Loucy (cell line): ENCODE measurements around the gene ABHD18.
"Not testable (repeated sequence)": the region's sequence is repeated elsewhere in the genome, so short reads cannot be mapped to it uniquely, and the experiment has no call there.

Source experiments
- H2AFZ ChIP-seq: fragments of 200-600 bp; sonication (generic); 2 replicates; pipeline ENCODE4 v1.6.0; 2016; ENCODE audit warnings: antibody characterized with exemption, mild to moderate bottlenecking, low read length, moderate library complexity
- H3F3A ChIP-seq: fragments of 200-600 bp; 2 replicates; pipeline ENCODE4 v1.6.0; 2016; ENCODE audit warnings: antibody characterized with exemption, low read depth, mild to moderate bottlenecking
- H3K27me3 ChIP-seq: fragments of 200-600 bp; sonication (generic); 2 replicates; pipeline ENCODE4 v1.6.1; 2014; ENCODE audit warnings: low read length, mild to moderate bottlenecking; ENCODE audit not compliant: insufficient read depth, poor library complexity, severe bottlenecking
- H3K36me3 ChIP-seq: fragments of 200-600 bp; sonication (generic); 2 replicates; pipeline ENCODE4 v1.6.1; 2016; ENCODE audit warnings: low read length; ENCODE audit not compliant: insufficient read depth
- H3K4me1 ChIP-seq: fragments of 200-600 bp; sonication (generic); 2 replicates; pipeline ENCODE4 v1.5.1; 2014; ENCODE audit warnings: low read length, mild to moderate bottlenecking; ENCODE audit not compliant: insufficient read depth, poor library complexity, severe bottlenecking
- H3K4me2 ChIP-seq: fragments of 200-600 bp; sonication (generic); 2 replicates; pipeline ENCODE4 v1.6.0; 2014; ENCODE audit warnings: antibody characterized with exemption, low read length, low read depth, mild to moderate bottlenecking; ENCODE audit not compliant: poor library complexity, severe bottlenecking
- H3K4me3 ChIP-seq: fragments of 200-600 bp; sonication (generic); 2 replicates; pipeline ENCODE4 v1.5.1; 2014; ENCODE audit warnings: low read length, mild to moderate bottlenecking, mixed read lengths; ENCODE audit not compliant: poor library complexity, severe bottlenecking
- H3K79me2 ChIP-seq: fragments of 200-600 bp; sonication (generic); 2 replicates; pipeline ENCODE4 v1.6.1; 2014; ENCODE audit warnings: low read length; ENCODE audit not compliant: insufficient read depth
- H3K9ac ChIP-seq: fragments of 200-600 bp; sonication (generic); 2 replicates; pipeline ENCODE4 v1.6.0; 2014; ENCODE audit warnings: mild to moderate bottlenecking, low read depth, low read length, moderate library complexity; ENCODE audit not compliant: poor library complexity, severe bottlenecking
- H3K9me2 ChIP-seq: fragments of 200-600 bp; sonication (generic); replicated peaks from 2 replicates; pipeline ENCODE4 v1.6.1; 2016; ENCODE audit warnings: low read depth, low read length, mixed read lengths
- H3K9me3 ChIP-seq: fragments of 200-600 bp; sonication (generic); 2 replicates; pipeline ENCODE4 v1.6.1; 2014; ENCODE audit warnings: mild to moderate bottlenecking, antibody characterized with exemption, low read length, low read depth; ENCODE audit not compliant: insufficient read depth
- H4K20me1 ChIP-seq: fragments of 200-600 bp; sonication (generic); 2 replicates; pipeline ENCODE4 v1.6.0; 2014; ENCODE audit warnings: antibody characterized with exemption, low read length, mild to moderate bottlenecking; ENCODE audit not compliant: insufficient read depth, poor library complexity, severe bottlenecking
- CTCF ChIP-seq: fragments of 200-600 bp; sonication (generic); conservative IDR thresholded peaks from 2 replicates; pipeline ENCODE4 v1.5.1; 2014; ENCODE audit warnings: mild to moderate bottlenecking, antibody characterized with exemption, low read length
- EZH2phosphoT487 ChIP-seq: fragments of 200-600 bp; IDR thresholded peaks from 2 replicates; pipeline ENCODE4 v1.6.1; 2018; ENCODE audit warnings: antibody characterized with exemption, mild to moderate bottlenecking, moderate library complexity, borderline replicate concordance

ABHD18 gene

GRCh38 chr4:127965803-127966175 is 583 bp downstream of the ABHD18 start:
- peak overlapping the region; percentile 82 for H3K4me2 ChIP-seq
- H3K4me3 ChIP-seq = peak overlapping the region; percentile 96
- H3K36me3 ChIP-seq = no peaks in the 10 kb centered on the region
- H3K4me1 ChIP-seq = peaks cover 22% of the 10 kb centered on the region
- H3K9me3 ChIP-seq = no peaks in the 10 kb centered on the region
- no peaks in the 10 kb centered on the region for H3K9me2 ChIP-seq
- H3K79me2 ChIP-seq = peaks cover 82% of the 10 kb centered on the region
- peaks cover 34% of the 10 kb centered on the region for H4K20me1 ChIP-seq
- H3K9ac ChIP-seq = peak overlapping the region; percentile 83
- no peaks in the 10 kb centered on the region for H3K27me3 ChIP-seq
- H3F3A ChIP-seq = no peaks in the 10 kb centered on the region
- TF ChIP-seq CTCF (no peak), EZH2phosphoT487 (no peak)
- H2AFZ ChIP-seq = peak overlapping the region; percentile 90

GRCh38 chr4:127967141-127967775 is 2.1 kb downstream of the ABHD18 start:
- Histone ChIP-seq H3F3A (no peaks in the 10 kb centered on the region), H3K36me3 (no peaks in the 10 kb centered on the region), H3K9me2 (no peaks in the 10 kb centered on the region), H2AFZ (no peak overlapping the region), H3K4me1 (peaks cover 26% of the 10 kb centered on the region), H3K27me3 (no peaks in the 10 kb centered on the region), H4K20me1 (peaks cover 34% of the 10 kb centered on the region), H3K4me3 (peak overlapping the region; percentile 3), H3K9me3 (no peaks in the 10 kb centered on the region), H3K79me2 (peaks cover 83% of the 10 kb centered on the region), H3K9ac (peak overlapping the region; percentile 25), H3K4me2 (peak overlapping the region; percentile 82)
- TF ChIP-seq CTCF (no peak), EZH2phosphoT487 (no peak)

GRCh38 chr4:127968586-127968985 is 3.4 kb downstream of the ABHD18 start:
- Histone ChIP-seq H3F3A (no peaks in the 10 kb centered on the region), H2AFZ (no peak overlapping the region), H3K4me2 (peak overlapping the region; percentile 48), H3K79me2 (peaks cover 82% of the 10 kb centered on the region), H3K4me3 (peak overlapping the region; percentile 0), H3K36me3 (no peaks in the 10 kb centered on the region), H3K9me3 (no peaks in the 10 kb centered on the region), H3K9ac (no peak overlapping the region), H4K20me1 (peaks cover 34% of the 10 kb centered on the region), H3K27me3 (no peaks in the 10 kb centered on the region), H3K4me1 (peaks cover 26% of the 10 kb centered on the region), H3K9me2 (no peaks in the 10 kb centered on the region)
- TF ChIP-seq CTCF = no peak
- no peak for TF ChIP-seq EZH2phosphoT487

GRCh38 chr4:127970925-127971324 is 5.7 kb downstream of the ABHD18 start:
- H3K4me1 ChIP-seq = peaks cover 25% of the 10 kb centered on the region
- H3K27me3 ChIP-seq, H3K9ac ChIP-seq, H3K36me3 ChIP-seq, H3K4me2 ChIP-seq, H3K9me3 ChIP-seq, H3F3A ChIP-seq, H2AFZ ChIP-seq, H3K4me3 ChIP-seq, H3K9me2 ChIP-seq: not testable (repeated sequence)
- peaks cover 75% of the 10 kb centered on the region for H3K79me2 ChIP-seq
- H4K20me1 ChIP-seq = peaks cover 33% of the 10 kb centered on the region
